ENCODE results near the gene PGAP1.

The PGAP1 gene

DNA sequence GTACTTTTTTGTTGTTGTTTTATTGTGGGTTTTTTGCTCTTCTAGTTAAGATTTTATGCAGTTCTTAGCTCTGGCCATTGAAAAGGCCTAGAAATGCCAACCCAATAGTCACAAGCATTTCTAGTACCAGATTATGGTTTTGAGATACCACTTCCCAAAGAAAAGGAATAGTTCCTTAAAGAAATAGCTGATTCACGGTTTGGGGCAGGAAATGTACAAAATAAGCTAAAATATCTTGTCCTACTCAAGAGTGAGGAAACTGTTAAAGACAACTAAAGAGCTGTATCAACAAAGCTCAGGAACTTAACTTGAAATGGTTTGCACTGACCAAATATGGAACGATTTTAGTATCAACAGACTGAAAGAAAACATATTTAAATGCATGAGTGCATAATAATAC is 35.4 kb downstream of the PGAP1 start:
- no peak for DNase-seq (ENCODE audit: low spot score)

DNA sequence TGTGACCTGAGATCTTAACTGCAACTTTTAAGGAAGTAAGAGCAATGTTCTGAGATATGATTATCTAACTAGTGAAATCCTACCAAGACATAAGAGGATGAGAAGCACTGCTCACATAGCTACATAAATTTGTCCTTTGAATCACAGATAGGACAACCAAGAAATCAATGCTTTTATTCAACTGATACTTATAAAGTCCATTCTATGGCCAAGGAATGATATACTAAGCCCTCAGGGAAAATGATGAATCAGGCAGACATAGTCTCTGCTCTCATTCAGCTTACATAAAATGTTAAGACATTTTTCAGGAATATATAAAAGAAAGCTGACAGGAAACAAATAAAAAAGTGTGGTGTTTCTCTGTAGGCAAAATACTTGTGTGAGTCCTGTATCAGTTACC is 39.1 kb downstream of the PGAP1 start:
- DNase-seq (ENCODE audit: low spot score) = no peak

- no peak for DNase-seq (ENCODE audit: low spot score)
These were observed 42.1 kb downstream of the PGAP1 start for GRCh38 chr2:196884368-196884767.

DNA sequence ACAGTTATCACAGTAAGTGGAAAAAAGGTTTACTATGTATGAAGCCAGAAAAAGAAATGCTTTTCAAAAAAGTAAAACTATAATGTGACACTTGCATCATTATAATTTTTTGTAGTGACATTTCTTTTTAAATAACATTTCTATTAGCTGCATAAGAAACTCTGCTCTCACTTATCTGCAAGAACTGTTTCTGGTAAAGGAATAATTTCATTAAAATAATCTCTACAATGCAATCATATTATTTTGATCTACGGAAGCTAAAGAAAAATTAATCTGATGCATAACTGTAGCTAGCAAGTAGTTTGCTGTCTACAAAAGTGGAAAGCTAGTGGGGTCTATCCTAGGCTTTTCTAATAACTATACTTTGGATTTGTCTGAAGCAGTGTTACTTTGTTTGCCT is 50.1 kb downstream of the PGAP1 start:
- DNase-seq (ENCODE audit: low spot score) = no peak

GRCh38 chr2:196875414-196875813 is 51.1 kb downstream of the PGAP1 start:
- DNase-seq (ENCODE audit: low spot score) = no peak

DNA sequence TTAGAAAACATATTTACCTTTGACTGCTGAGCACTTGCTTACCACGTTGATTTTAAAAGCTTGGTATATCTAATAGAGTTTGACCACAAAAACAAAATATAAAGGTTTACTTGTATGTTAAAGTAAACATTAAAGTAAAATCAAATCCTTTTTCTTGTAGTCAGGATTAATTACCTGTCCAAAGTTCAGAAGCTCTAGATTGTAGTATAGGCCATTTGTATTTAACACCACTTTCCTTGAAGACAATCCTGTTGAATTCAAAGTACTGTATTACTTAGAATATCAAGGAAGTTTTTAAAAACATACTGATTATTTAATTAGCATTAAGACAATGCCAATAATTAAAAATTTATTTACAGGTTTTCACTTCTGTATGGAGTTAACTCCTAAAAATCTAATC is 53.0 kb downstream of the PGAP1 start:
- DNase-seq (ENCODE audit: low spot score) = no peak

- no peak for DNase-seq (ENCODE audit: low spot score)
These were observed 71.9 kb downstream of the PGAP1 start for GRCh38 chr2:196854629-196855028.

- DNase-seq (ENCODE audit: low spot score) = no peak
These were observed 73.0 kb downstream of the PGAP1 start for GRCh38 chr2:196853301-196854087.

- no peak for DNase-seq (ENCODE audit: low spot score)
These were observed 75.4 kb downstream of the PGAP1 start for GRCh38 chr2:196851088-196851487.

GRCh38 chr2:196849895-196850294 is 76.6 kb downstream of the PGAP1 start:
- DNase-seq (ENCODE audit: low spot score) = peak; percentile 36

- DNase-seq (ENCODE audit: low spot score) = no peak
These were observed 80.2 kb downstream of the PGAP1 start for GRCh38 chr2:196846295-196846694.

- DNase-seq (ENCODE audit: low spot score) = no peak
These were observed 81.1 kb downstream of the PGAP1 start for GRCh38 chr2:196845371-196845770.

GRCh38 chr2:196840171-196840570 is 86.3 kb downstream of the PGAP1 start:
- DNase-seq (ENCODE audit: low spot score) = no peak

GRCh38 chr2:196839574-196839973 is 86.9 kb downstream of the PGAP1 start:
- no peak for DNase-seq (ENCODE audit: low spot score)

DNA sequence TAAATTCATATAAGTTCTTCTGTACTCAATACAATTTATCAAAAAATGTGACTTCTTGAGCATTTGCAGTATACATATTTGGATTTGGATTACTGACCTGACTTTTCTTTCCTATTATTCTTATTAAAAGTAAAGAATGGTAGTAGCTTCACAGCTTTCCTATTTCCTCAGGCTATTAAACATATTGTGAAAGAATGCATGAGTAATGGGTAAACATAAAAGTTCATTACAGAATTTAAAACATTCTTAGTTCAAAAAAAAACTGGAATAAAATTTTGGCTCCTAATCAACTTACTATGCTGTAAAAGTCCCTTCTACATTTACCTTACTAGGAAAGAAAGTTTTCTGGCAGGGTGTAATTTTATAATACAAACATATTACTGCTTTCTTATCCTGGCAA is 90.1 kb downstream of the PGAP1 start:
- DNase-seq (ENCODE audit: low spot score) = no peak

- DNase-seq (ENCODE audit: low spot score) = no peak
These were observed 95.8 kb downstream of the PGAP1 start for GRCh38 chr2:196830701-196831100.

- no peak for DNase-seq (ENCODE audit: low spot score)
These were observed 99.2 kb downstream of the PGAP1 start for GRCh38 chr2:196827356-196827755.

DNA sequence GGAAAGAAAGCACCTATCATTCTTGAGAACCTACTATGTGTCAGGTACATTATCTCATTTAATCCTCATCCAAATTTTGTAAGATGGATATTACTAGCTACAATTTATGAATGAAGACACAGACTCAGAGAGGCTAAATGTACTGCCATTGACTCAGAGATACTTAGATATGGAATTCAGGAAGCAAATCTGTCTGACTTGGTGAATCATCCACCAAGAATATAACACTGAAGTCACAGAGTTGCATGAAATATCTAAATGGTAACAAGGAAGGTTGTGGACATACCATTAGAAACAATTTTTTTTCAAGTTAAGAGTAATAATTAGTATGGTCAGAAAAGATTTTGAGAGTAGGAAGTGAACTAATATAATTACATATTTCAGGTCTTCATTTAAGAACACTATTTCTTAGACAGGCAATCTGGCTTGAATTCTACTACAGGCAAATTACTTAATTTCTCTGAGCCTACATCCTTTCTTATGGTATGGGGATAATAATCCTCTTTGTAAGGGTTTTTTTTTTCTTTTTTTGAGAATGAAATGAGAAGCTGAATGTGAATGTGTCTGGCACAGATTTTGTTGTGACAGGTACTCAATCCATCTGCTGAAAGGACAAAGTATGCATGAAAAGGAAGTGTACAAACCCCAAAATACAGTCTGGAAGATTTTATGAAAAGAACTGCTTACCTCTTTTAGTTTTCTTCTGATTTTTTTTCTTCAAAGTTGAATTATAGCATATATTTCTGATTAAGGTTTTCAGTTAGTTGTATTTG is 102.6 kb downstream of the PGAP1 start:
- peak; percentile 35 for DNase-seq (ENCODE audit: low spot score)

- DNase-seq (ENCODE audit: low spot score) = peak; percentile 8
These were observed 105.3 kb downstream of the PGAP1 start for GRCh38 chr2:196821195-196821594.

- no peak for DNase-seq (ENCODE audit: low spot score)
These were observed 117.2 kb downstream of the PGAP1 start, which contains the start of gene C2orf66 for GRCh38 chr2:196809260-196809659. Gene C2orf66 (minus strand): TSS chr2:196809355. CDS start chr2:196809336, 19 bp downstream.

DNA sequence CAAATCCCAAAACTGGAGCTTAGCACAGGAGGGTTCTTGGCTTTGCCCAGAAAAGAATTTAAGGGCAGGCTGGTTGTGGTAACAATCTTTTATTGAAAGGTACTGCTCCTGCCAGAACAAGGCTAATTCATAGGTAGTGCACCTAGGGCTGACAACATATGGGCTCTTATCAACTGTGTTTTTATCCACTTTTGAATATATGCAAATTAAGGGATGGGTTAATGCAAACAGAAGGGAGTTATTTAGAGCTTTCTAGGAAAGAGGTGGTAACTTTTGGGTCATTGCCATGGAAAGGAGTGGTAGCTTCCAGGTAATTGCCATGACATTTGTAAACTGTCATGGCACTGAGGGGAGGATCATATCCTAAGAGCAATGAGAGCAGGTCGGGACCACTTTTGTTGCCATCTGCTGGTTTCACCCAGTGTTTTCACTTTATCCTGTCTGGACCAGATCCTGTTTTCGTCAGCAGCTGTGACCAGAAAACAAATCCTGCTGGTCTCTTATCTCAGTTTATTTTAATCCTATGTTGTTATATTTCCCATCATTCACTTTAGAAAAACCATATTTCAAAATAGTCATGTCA is 118.3 kb downstream of the PGAP1 start:
- no peak for DNase-seq (ENCODE audit: low spot score)

DNA sequence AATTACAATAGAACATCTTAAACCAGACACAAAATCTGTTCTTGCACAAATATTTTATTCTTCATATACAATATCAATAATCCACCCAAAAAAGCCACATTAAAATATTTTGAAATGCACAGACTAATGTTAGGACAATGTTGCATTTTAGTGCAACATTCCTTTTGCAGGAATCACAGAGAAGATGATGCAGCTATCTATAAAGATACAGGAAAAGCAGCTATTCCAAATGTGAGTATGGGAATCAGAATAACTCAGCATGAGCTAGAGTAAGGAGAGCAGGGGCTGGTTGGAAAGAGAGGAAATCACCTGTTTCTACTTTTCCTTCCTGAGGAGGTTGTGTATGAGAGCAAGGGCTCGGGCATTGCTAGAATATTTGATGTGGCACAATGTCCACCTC is 122.1 kb downstream of the PGAP1 start:
- no peak for DNase-seq (ENCODE audit: low spot score)

DNA sequence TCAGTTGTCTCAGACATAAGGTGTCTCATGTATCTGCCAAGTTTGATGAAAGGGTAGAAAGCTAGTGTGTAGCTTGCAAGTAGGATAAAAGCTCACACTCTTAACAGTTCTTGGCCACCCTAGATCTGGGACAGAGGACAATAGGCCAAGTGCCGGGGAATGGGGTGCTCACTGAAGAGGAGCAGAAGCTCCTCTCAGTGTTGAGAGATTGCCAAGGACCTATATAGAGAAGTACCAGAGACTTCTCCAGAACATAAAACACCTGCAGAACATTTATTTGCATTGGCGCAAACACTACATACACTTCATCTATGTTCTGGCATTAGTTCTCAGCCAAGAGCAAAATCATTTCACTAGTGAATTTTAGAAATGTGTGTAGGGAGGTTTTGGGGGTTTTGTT is 124.1 kb downstream of the PGAP1 start:
- no peak for DNase-seq (ENCODE audit: low spot score)
